Measurements from ENCODE around the gene GAK. TPM values are rescaled to one million over a fixed set of nuclear protein-coding genes. Genes with fewer than 3 reads are reported as not detected.

The GAK gene
- total and polyA plus RNA-seq, 2 of the 4 experiments (the other 2 are of a cell fraction), result 45.1 to 133 TPM

DNA sequence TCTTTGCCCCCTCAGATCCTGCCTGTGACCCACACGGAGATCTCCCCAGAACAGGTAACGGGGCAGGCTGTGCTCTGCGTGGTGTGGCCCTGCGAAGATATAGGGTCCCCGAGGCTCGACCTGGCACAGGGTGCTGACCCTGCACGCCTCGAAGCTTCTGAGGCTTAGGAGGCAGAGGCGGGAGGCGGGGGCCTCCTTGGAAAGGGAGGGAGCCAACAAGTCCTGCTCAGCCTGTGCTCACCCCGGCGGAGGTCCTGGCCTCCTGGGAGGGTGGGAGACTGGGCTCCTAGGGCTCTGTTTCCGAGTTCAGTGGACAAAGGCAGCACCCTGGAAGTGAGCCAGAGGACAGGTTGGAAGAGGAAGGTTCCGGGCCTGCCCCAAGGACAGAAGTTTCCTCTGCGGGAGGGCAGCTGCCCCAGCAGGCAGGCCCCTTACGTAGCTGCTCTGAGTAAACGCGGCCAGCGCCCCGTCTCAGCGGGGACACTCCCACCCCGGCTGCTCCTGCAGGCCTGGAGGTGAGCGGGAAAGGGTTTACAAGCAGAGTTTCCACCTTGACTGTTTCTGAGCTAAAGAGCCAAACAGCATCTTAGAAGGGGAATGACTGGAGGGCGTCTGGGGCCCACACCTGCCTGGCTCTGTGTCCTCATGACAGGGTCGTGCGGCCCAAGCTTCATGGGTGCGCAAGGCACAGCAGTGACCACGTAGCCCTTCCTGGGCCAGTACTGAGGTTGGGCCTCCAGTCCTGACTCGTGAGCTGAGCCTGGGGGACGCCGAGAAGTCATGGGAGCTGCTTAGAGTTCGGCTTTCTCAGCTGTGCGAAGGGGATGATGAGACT lies 16.2 kb upstream of the GAK start (continued):
- TF ChIP-seq MAFK (IDR thresholded peaks at IDR 0.05; ENCODE audit: low read depth, low read length), result no peak

- Histone ChIP-seq H3K9me1 (ENCODE audit: insufficient read depth, low read length) (0 out of 2 replicates have a peak, but pooled peaks cover 3% of the 10 kb centered on the region), H3K4me1 (ENCODE audit: control insufficient read depth, insufficient read depth, low read length) (peaks cover 6% of the 10 kb centered on the region; the same call in 1 of the 2 replicates), H3K4me3 (ENCODE audit: insufficient read depth, low read depth, low read length) (no peak overlapping the region), H4K20me1 (ENCODE audit: insufficient read depth, low read length) (peaks cover 20% of the 10 kb centered on the region), H3K9me3 (ENCODE audit: control insufficient read depth, insufficient read depth, low read length) (no peaks in the 10 kb centered on the region), H2BK15ac (ENCODE audit: low read depth, low read length) (no peak overlapping the region), H4K5ac (ENCODE audit: low read depth, low read length) (no peak overlapping the region), H3K79me1 (ENCODE audit: low read depth in 1 of 2, low read length in 2 of 2) (0 out of 4 replicates have a peak, but pooled peaks cover 0 to 8% of the 10 kb centered on the region in 2 experiments), H2AFZ (replicated peaks; ENCODE audit: low read length, poor library complexity) (no peak overlapping the region), H2BK5ac (ENCODE audit: low read depth, low read length, poor library complexity, severe bottlenecking) (no peak overlapping the region), H4K91ac (ENCODE audit: insufficient read depth, low read depth, low read length) (no peak overlapping the region), H4K8ac (ENCODE audit: low read depth in 2 of 2, low read length in 2 of 2) (no peak overlapping the region), H3K56ac (ENCODE audit: extremely low read depth, insufficient read depth, low read length) (no peak overlapping the region), H3K9ac (ENCODE audit: low read depth, low read length) (no peak overlapping the region), H3K27ac (ENCODE audit: insufficient read depth, low read length) (no peak overlapping the region), H2AK5ac (ENCODE audit: low read depth, low read length) (no peak overlapping the region), H2AK9ac (replicated peaks; ENCODE audit: low read depth, low read length, poor library complexity) (no peak overlapping the region), H3K23ac (ENCODE audit: low read depth, low read length) (no peak overlapping the region), H3K18ac (ENCODE audit: low read depth, low read length) (no peak overlapping the region), H3K14ac (replicated peaks; ENCODE audit: low read depth, low read length) (no peak overlapping the region), H3K36me3 (ENCODE audit: control insufficient read depth, insufficient read depth, low read length) (no peaks in the 10 kb centered on the region; the same call in 1 of the 2 replicates), H3K27me3 (ENCODE audit: control insufficient read depth, insufficient read depth, low read length) (no peaks in the 10 kb centered on the region), H2BK20ac (ENCODE audit: low read depth, low read length) (no peak overlapping the region), H2BK120ac (ENCODE audit: low read depth, low read length) (no peak overlapping the region), H3K4me2 (ENCODE audit: low read depth, low read length) (no peak overlapping the region), H3K4ac (ENCODE audit: low read depth, low read length) (no peak overlapping the region)
- POLR2A ChIA-PET (ENCODE audit: unreplicated experiment), result no interaction called here
- TF ChIP-seq, protein P1, sequence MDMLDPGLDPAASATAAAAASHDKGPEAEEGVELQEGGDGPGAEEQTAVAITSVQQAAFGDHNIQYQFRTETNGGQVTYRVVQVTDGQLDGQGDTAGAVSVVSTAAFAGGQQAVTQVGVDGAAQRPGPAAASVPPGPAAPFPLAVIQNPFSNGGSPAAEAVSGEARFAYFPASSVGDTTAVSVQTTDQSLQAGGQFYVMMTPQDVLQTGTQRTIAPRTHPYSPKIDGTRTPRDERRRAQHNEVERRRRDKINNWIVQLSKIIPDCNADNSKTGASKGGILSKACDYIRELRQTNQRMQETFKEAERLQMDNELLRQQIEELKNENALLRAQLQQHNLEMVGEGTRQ (IDR thresholded peaks at IDR 0.05; ENCODE audit: low read depth, low read length), result no peak
- TF ChIP-seq, protein P2, sequence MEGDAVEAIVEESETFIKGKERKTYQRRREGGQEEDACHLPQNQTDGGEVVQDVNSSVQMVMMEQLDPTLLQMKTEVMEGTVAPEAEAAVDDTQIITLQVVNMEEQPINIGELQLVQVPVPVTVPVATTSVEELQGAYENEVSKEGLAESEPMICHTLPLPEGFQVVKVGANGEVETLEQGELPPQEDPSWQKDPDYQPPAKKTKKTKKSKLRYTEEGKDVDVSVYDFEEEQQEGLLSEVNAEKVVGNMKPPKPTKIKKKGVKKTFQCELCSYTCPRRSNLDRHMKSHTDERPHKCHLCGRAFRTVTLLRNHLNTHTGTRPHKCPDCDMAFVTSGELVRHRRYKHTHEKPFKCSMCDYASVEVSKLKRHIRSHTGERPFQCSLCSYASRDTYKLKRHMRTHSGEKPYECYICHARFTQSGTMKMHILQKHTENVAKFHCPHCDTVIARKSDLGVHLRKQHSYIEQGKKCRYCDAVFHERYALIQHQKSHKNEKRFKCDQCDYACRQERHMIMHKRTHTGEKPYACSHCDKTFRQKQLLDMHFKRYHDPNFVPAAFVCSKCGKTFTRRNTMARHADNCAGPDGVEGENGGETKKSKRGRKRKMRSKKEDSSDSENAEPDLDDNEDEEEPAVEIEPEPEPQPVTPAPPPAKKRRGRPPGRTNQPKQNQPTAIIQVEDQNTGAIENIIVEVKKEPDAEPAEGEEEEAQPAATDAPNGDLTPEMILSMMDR (conservative IDR thresholded peaks at IDR 0.05; ENCODE audit: low read depth, low read length), result no peak
- TF ChIP-seq, protein P3, sequence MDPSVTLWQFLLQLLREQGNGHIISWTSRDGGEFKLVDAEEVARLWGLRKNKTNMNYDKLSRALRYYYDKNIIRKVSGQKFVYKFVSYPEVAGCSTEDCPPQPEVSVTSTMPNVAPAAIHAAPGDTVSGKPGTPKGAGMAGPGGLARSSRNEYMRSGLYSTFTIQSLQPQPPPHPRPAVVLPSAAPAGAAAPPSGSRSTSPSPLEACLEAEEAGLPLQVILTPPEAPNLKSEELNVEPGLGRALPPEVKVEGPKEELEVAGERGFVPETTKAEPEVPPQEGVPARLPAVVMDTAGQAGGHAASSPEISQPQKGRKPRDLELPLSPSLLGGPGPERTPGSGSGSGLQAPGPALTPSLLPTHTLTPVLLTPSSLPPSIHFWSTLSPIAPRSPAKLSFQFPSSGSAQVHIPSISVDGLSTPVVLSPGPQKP (IDR thresholded peaks at IDR 0.05; ENCODE audit: borderline replicate concordance, low read depth, low read length), result no peak
- in situ Hi-C loops (cut with MboI; ENCODE audit: low sequenced_read_pairs) (no loop called here), intact Hi-C loops (cut with micrococcal nuclease) (no loop called here), dilution Hi-C loops (cut with HindIII; ENCODE audit: low sequenced_read_pairs, unreplicated experiment) (no loop called here)
- BruUV-seq (replicated peaks), result no TSS peak
- DNase-seq (no peak), ATAC-seq (ENCODE audit: low read depth) (no peak)
- CTCF ChIA-PET, result no interaction called here
- 86% methylated on average over 12 of the region's 19 CpGs; no CpG with 5 or more reads in 1 of the 2 experiments for WGBS, 2 experiments (ENCODE audit: extremely low coverage in 2 of 2, insufficient read length in 1 of 2)
Measured at GRCh38 chr4:947491-947971, 15.4 kb upstream of the GAK start.

All from IMR-90 (cell line).